ENCODE measurements around the gene TLCD3B. TPM values are rescaled to one million over a fixed set of nuclear protein-coding genes. Genes with fewer than 3 reads are reported as not detected.

TLCD3B gene
- total and polyA plus RNA-seq, 4 donors: 0.03 to 0.43 TPM; not detected in 2

DNA sequence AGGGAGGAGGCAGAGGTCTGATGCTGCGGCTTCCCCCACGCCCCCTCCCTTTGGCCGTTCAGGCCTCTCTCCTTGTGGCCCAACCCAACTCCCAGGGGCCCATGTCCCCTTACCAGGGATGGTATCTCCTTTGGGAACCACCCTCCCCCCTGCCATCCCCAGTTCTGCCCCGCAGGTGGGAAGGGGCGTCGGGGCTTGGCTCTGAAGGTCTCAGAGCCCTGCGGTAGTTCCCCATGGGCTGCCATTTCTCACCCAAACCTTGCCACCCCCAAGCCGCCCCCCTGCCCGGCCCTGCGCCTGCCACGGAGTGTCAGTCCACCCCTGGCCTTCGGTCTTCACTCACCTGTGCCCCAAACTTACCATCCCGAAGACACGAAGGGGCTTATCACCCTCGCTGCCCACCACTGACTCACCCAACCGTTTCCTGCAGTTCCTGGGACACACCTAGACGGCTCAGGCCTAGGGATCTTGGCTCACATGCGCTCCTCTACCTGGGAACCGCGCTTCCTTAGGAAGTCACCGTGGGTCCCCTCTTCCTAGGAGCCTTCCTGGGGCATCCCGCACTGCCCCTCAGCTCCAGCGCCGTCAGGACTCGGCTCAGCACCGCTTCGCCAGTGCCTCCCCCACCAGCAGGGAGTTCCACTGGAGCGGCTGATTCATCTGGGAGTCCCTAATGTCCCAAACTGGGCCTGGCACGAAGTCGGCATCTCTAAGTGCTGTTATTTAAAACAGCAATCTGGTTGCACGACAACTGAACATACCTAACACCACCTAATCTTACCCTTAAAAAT lies 19.2 kb downstream of the TLCD3B start:
- WGBS, 2 donors: 18 to 19% methylated on average over 28 to 31 of the region's 31 CpGs
- H3K4me3 ChIP-seq: no peak overlapping the region

GRCh38 chr16:30010844-30011713 lies 20.0 kb downstream of the TLCD3B start, which contains the start of gene DOC2A:
Gene DOC2A (minus strand): TSS chr16:30011027. CDS start chr16:30010222, 805 bp downstream.
- 1% methylated on average over 53 to 99 of the region's 99 CpGs for WGBS, 2 donors
- DNase-seq: no peak
- no peak within 1 kb of the TSS for H3K4me3 ChIP-seq
- H3K36me3 ChIP-seq (ENCODE audit: control insufficient read depth in 4 of 4, insufficient read depth in 4 of 4, low read length in 4 of 4): peaks cover 0 to under 1% (median 0%) of the 10 kb centered on the region in 4 donors
- H3K27ac ChIP-seq (ENCODE audit: low read depth in 1 of 2, low read length in 1 of 2): no peak within 1 kb of the TSS
- TF ChIP-seq, protein P1, sequence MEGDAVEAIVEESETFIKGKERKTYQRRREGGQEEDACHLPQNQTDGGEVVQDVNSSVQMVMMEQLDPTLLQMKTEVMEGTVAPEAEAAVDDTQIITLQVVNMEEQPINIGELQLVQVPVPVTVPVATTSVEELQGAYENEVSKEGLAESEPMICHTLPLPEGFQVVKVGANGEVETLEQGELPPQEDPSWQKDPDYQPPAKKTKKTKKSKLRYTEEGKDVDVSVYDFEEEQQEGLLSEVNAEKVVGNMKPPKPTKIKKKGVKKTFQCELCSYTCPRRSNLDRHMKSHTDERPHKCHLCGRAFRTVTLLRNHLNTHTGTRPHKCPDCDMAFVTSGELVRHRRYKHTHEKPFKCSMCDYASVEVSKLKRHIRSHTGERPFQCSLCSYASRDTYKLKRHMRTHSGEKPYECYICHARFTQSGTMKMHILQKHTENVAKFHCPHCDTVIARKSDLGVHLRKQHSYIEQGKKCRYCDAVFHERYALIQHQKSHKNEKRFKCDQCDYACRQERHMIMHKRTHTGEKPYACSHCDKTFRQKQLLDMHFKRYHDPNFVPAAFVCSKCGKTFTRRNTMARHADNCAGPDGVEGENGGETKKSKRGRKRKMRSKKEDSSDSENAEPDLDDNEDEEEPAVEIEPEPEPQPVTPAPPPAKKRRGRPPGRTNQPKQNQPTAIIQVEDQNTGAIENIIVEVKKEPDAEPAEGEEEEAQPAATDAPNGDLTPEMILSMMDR (IDR thresholded peaks at IDR 0.05; ENCODE audit: control extremely low read depth, extremely low read depth): no peak
- ATAC-seq (ENCODE audit: insufficient read depth, low FRiP score): no peak
- peaks cover 0 to 7% (median 0%) of the 10 kb centered on the region in 5 donors for H3K4me1 ChIP-seq (ENCODE audit: control insufficient read depth in 5 of 5, insufficient read depth in 5 of 5, low read length in 5 of 5)
- H3K9ac ChIP-seq (ENCODE audit: insufficient read depth in 1 of 2, low read length in 2 of 2): no peak within 1 kb of the TSS
- H3K9me3 ChIP-seq (ENCODE audit: control insufficient read depth in 4 of 4, insufficient read depth in 3 of 4, low read length in 3 of 4): peaks cover 0 to 3% (median 0%) of the 10 kb centered on the region in 4 donors
- H3K27me3 ChIP-seq (ENCODE audit: control insufficient read depth in 3 of 3, insufficient read depth in 3 of 3, low read length in 2 of 3): peaks cover 4 to 31% (median 8%) of the 10 kb centered on the region in 3 donors

More for the DNA sequence above, 19.2 kb downstream of the TLCD3B start:
- DNase-seq (no peak), ATAC-seq (ENCODE audit: insufficient read depth, low FRiP score) (no peak)
- Histone ChIP-seq H3K9me3 (ENCODE audit: control insufficient read depth in 4 of 4, insufficient read depth in 3 of 4, low read length in 3 of 4) (peaks cover 0 to 3% (median 0%) of the 10 kb centered on the region in 4 donors), H3K4me1 (ENCODE audit: control insufficient read depth in 5 of 5, insufficient read depth in 5 of 5, low read length in 5 of 5) (peaks cover 0 to 7% (median 0%) of the 10 kb centered on the region in 5 donors), H3K27ac (ENCODE audit: low read depth in 1 of 2, low read length in 1 of 2) (no peak overlapping the region), H3K27me3 (ENCODE audit: control insufficient read depth in 3 of 3, insufficient read depth in 3 of 3, low read length in 2 of 3) (peaks cover 4 to 31% (median 8%) of the 10 kb centered on the region in 3 donors), H3K36me3 (ENCODE audit: control insufficient read depth in 4 of 4, insufficient read depth in 4 of 4, low read length in 4 of 4) (no peaks in the 10 kb centered on the region), H3K9ac (ENCODE audit: insufficient read depth in 1 of 2, low read length in 2 of 2) (no peak overlapping the region)
- TF ChIP-seq, protein P1 (IDR thresholded peaks at IDR 0.05; ENCODE audit: control extremely low read depth, extremely low read depth): no peak

- Histone ChIP-seq H3K9me3 (ENCODE audit: control insufficient read depth in 4 of 4, insufficient read depth in 3 of 4, low read length in 3 of 4) (peaks cover 0 to 3% (median 0%) of the 10 kb centered on the region in 4 donors), H3K36me3 (ENCODE audit: control insufficient read depth in 4 of 4, insufficient read depth in 4 of 4, low read length in 4 of 4) (peaks cover 0 to 2% (median 0%) of the 10 kb centered on the region in 4 donors), H3K4me3 (no peak overlapping the region), H3K9ac (ENCODE audit: insufficient read depth in 1 of 2, low read length in 2 of 2) (no peak overlapping the region), H3K27ac (ENCODE audit: low read depth in 1 of 2, low read length in 1 of 2) (no peak overlapping the region), H3K27me3 (ENCODE audit: control insufficient read depth in 3 of 3, insufficient read depth in 3 of 3, low read length in 2 of 3) (peaks cover 4 to 31% (median 8%) of the 10 kb centered on the region in 3 donors), H3K4me1 (ENCODE audit: control insufficient read depth in 5 of 5, insufficient read depth in 5 of 5, low read length in 5 of 5) (peaks cover 0 to 7% (median 0%) of the 10 kb centered on the region in 5 donors)
- ATAC-seq (ENCODE audit: insufficient read depth, low FRiP score) (no peak), DNase-seq (no peak)
- 18 to 22% methylated on average over 34 of the region's 34 CpGs for WGBS, 2 donors
- TF ChIP-seq, protein P1 (IDR thresholded peaks at IDR 0.05; ENCODE audit: control extremely low read depth, extremely low read depth): no peak
These were observed 20.9 kb downstream of the TLCD3B start for GRCh38 chr16:30009990-30010843.

Measured in lung (tissue), 12 donors.